Tibial artery (tissue), 4 donors: Measurements from ENCODE around the gene PHRF1.

Experiments
- DNase-seq, 2 donors: peaks; one replicate each; pipeline ENCODE4 v3.0.0-alpha.2; 2019
- H3K27ac ChIP-seq, 2 donors: fragments of 200-600 bp; sonication (generic) in 1 of 2; 1 replicate in 1 of 2; 2 replicates in 1 of 2; pipeline ENCODE4 v1.5.1; 2018 to 2019; ENCODE audit warnings: mild to moderate bottlenecking in 1 of 2
- H3K27me3 ChIP-seq, 2 donors: fragments of 200-600 bp; sonication (generic) in 1 of 2; one replicate each; pipeline versions ENCODE4 v1.5.1 to v1.6.0; 2016 to 2019
- H3K36me3 ChIP-seq, 3 donors: fragments of 200-600 bp; sonication (generic) in 2 of 3; one replicate each; pipeline ENCODE4 v1.5.1; 2016 to 2019; ENCODE audit warnings: mild to moderate bottlenecking in 2 of 3
- H3K4me1 ChIP-seq, 4 donors: fragments of 200-600 bp; sonication (generic) in 2 of 4; 1 replicate in 3 of 4; 2 replicates in 1 of 4; pipeline ENCODE4 v1.5.1; 2016 to 2019
- H3K4me3 ChIP-seq, 2 donors: fragments of 200-600 bp; sonication (generic) in 1 of 2; 1 replicate in 1 of 2; 2 replicates in 1 of 2; pipeline ENCODE4 v1.5.1; 2018 to 2019; ENCODE audit warnings: mild to moderate bottlenecking in 2 of 2
- H3K9me3 ChIP-seq, 3 donors: fragments of 200-600 bp; sonication (generic) in 1 of 3; one replicate each; pipeline ENCODE4 v1.5.1; 2016 to 2019
- CTCF ChIP-seq, 2 experiments: fragments of 200-600 bp in 1 of 2; fragments of 450-650 bp in 1 of 2; IDR thresholded peaks; one replicate each; pipeline ENCODE4 v1.5.1; 2017 to 2019; ENCODE audit warnings: antibody characterized with exemption in 2 of 2, mild to moderate bottlenecking in 1 of 2, moderate library complexity in 1 of 2
- intact Hi-C: fragments of 100-400 bp; cut with DNase I; formaldehyde crosslinking; loops from one replicate; pipeline ENCODE4 v1.15.0; 2023; ENCODE audit warnings: low total_unique reads

The PHRF1 gene

GRCh38 chr11:530960-531831, 45.1 kb upstream of the PHRF1 start:
- intact Hi-C loops = loop anchor here (10.0 kb wide), 1 partner anchor 226 kb away; the partner anchor contains the start of gene IFITM2
- TF ChIP-seq CTCF (IDR thresholded peaks at IDR 0.05) = no peak
- H3K27me3 ChIP-seq = no peaks in the 10 kb centered on the region

GRCh38 chr11:531919-532526, 44.2 kb upstream of the PHRF1 start:
- peaks cover 0 to 2% of the 10 kb centered on the region in 2 donors for H3K27me3 ChIP-seq
- DNase-seq = no peak
- peaks cover 22 to 45% (median 24%) of the 10 kb centered on the region in 3 donors for H3K36me3 ChIP-seq
- H3K4me3 ChIP-seq = no peak overlapping the region
- peaks cover 3 to 34% (median 27%) of the 10 kb centered on the region in 4 donors for H3K4me1 ChIP-seq
- no peaks in the 10 kb centered on the region for H3K9me3 ChIP-seq
- no peak overlapping the region for H3K27ac ChIP-seq
- intact Hi-C loops = loop anchor here (2.0 to 10.0 kb wide), 2 partner anchors 79 to 227 kb away; partner anchors contain the start of gene IFITM2
- TF ChIP-seq CTCF (IDR thresholded peaks at IDR 0.05) = no peak

More at GRCh38 chr11:530960-531831, 45.1 kb upstream of the PHRF1 start:
- peaks cover 3 to 29% (median 20%) of the 10 kb centered on the region in 4 donors for H3K4me1 ChIP-seq
- peaks cover 22 to 45% (median 24%) of the 10 kb centered on the region in 3 donors for H3K36me3 ChIP-seq
- H3K9me3 ChIP-seq = no peaks in the 10 kb centered on the region
- no peak overlapping the region for H3K27ac ChIP-seq
- no peak overlapping the region for H3K4me3 ChIP-seq
- peak in 1 of 2 donors; percentile 64 for DNase-seq

GRCh38 chr11:532527-532985, 43.7 kb upstream of the PHRF1 start:
- intact Hi-C loops = loop anchor here (2.0 to 10.0 kb wide), 2 partner anchors 78 to 228 kb away; partner anchors contain the start of gene IFITM2
- H3K27ac ChIP-seq = no peak overlapping the region
- H3K36me3 ChIP-seq = peaks cover 22 to 45% (median 24%) of the 10 kb centered on the region in 3 donors
- H3K9me3 ChIP-seq = no peaks in the 10 kb centered on the region
- peak in 1 of 2 donors; percentile 68 for DNase-seq
- no peak overlapping the region for H3K4me3 ChIP-seq
- no peak for TF ChIP-seq CTCF (IDR thresholded peaks at IDR 0.05)
- peaks cover 3 to 40% (median 32%) of the 10 kb centered on the region in 4 donors for H3K4me1 ChIP-seq
- peaks cover 0 to 7% of the 10 kb centered on the region in 2 donors for H3K27me3 ChIP-seq

- Histone ChIP-seq H3K27me3 (peaks cover 0 to 11% of the 10 kb centered on the region in 2 donors), H3K4me3 (no peak overlapping the region), H3K9me3 (no peaks in the 10 kb centered on the region), H3K4me1 (peaks cover 3 to 44% (median 34%) of the 10 kb centered on the region in 4 donors), H3K27ac (no peak overlapping the region), H3K36me3 (peaks cover 22 to 45% (median 24%) of the 10 kb centered on the region in 3 donors)
- no peak for TF ChIP-seq CTCF (IDR thresholded peaks at IDR 0.05)
- peak in 1 of 2 donors; percentile 65 for DNase-seq
- intact Hi-C loops = loop anchor here (2.0 to 10.0 kb wide), 2 partner anchors 78 to 228 kb away; partner anchors contain the start of gene IFITM2
These were observed 43.2 kb upstream of the PHRF1 start for GRCh38 chr11:532986-533585.
